GM18505 (cell line): ENCODE data around the gene SPATS2L.

Source experiments
- ATAC-seq: cut with Tn5 transposase; IDR thresholded peaks from one replicate; pipeline ENCODE4 v1.9.1; 2021; ENCODE audit not compliant: unreplicated experiment
- POLR2A ChIP-seq: IDR thresholded peaks from 4 replicates; pipeline ENCODE4 v1.6.1; 2011; ENCODE audit warnings: borderline replicate concordance; ENCODE audit not compliant: insufficient read depth, insufficient read length; ENCODE audit errors: extremely low read depth

The SPATS2L gene

GRCh38 chr2:200314976-200315567 lies 8.6 kb downstream of the SPATS2L start:
- ATAC-seq = no peak
- no peak for TF ChIP-seq POLR2A

GRCh38 chr2:200317975-200318374 lies 11.5 kb downstream of the SPATS2L start:
- ATAC-seq = no peak

GRCh38 chr2:200318940-200319435 lies 12.5 kb downstream of the SPATS2L start:
- no peak for TF ChIP-seq POLR2A
- no peak for ATAC-seq

More at GRCh38 chr2:200317975-200318374, 11.5 kb downstream of the SPATS2L start:
- TF ChIP-seq POLR2A = no peak

GRCh38 chr2:200319548-200320337 lies 13.2 kb downstream of the SPATS2L start:
- ATAC-seq = no peak
- no peak for TF ChIP-seq POLR2A

GRCh38 chr2:200320344-200320743 lies 13.9 kb downstream of the SPATS2L start:
- TF ChIP-seq POLR2A = no peak
- ATAC-seq = no peak

- no peak for TF ChIP-seq POLR2A
- no peak for ATAC-seq
These were observed 14.5 kb downstream of the SPATS2L start for GRCh38 chr2:200320991-200321390.

GRCh38 chr2:200321780-200322534 lies 15.5 kb downstream of the SPATS2L start:
- no peak for ATAC-seq
- TF ChIP-seq POLR2A = no peak

GRCh38 chr2:200322607-200323006 lies 16.1 kb downstream of the SPATS2L start:
- TF ChIP-seq POLR2A = no peak
- no peak for ATAC-seq

GRCh38 chr2:200324362-200324761 lies 17.9 kb downstream of the SPATS2L start:
- no peak for ATAC-seq
- TF ChIP-seq POLR2A = no peak

GRCh38 chr2:200329384-200329783 lies 22.9 kb downstream of the SPATS2L start:
- no peak for TF ChIP-seq POLR2A
- no peak for ATAC-seq

GRCh38 chr2:200329798-200330197 lies 23.3 kb downstream of the SPATS2L start:
- no peak for ATAC-seq
- TF ChIP-seq POLR2A = no peak

GRCh38 chr2:200330351-200331060 lies 24.0 kb downstream of the SPATS2L start:
- ATAC-seq = no peak

GRCh38 chr2:200331061-200331400 lies 24.5 kb downstream of the SPATS2L start:
- no peak for TF ChIP-seq POLR2A
- ATAC-seq = no peak

More at GRCh38 chr2:200330351-200331060, 24.0 kb downstream of the SPATS2L start:
- TF ChIP-seq POLR2A = no peak

- no peak for ATAC-seq
- no peak for TF ChIP-seq POLR2A
These were observed 29.2 kb downstream of the SPATS2L start for GRCh38 chr2:200335657-200336056.
